HG03571 (cell line): ENCODE data around the gene PLSCR4.
A peak's percentile ranks its signal among the peaks of the same experiment; 100 is the strongest.

Experiments
- ATAC-seq: cut with Tn5 transposase; IDR thresholded peaks from one replicate; pipeline ENCODE4 v1.9.1; 2021; ENCODE audit not compliant: unreplicated experiment

The PLSCR4 gene

DNA sequence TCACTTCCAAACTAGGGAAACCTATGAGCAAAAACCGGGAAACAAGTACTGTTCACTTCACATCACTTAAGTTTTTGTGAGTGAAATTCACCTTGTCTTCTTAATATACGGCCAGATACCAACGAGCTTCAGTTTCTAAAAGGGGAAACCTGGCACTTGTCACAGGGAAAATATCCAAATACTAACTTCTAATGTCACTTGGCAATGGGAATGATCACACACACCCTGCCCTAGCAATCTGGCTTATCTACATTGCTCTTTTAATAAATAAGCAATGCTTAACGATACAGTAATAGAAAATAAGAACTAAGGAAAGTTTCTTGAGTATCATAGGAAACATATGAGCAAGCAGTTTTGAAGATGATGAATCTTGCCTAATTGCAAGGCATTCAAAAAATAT, 55.3 kb downstream of the PLSCR4 start:
- no peak for ATAC-seq

DNA sequence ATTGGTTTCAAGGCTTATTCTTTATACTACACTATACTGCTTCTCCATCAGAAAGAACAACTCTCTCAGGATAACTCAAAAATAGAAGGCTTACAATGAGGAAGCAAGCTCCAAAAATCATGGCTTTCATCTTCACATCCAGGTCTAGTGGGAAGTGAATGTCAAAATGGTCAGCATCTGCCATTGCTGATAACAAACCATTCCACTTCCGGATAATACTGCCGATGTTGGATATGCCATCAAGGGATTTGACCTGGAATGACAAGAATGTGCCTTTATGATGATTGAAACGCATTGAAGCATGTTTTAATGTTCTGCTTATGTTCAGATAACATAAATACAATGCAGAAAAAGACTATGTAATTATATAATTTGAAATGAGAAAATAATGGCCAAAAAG, 55.9 kb downstream of the PLSCR4 start:
- no peak for ATAC-seq

DNA sequence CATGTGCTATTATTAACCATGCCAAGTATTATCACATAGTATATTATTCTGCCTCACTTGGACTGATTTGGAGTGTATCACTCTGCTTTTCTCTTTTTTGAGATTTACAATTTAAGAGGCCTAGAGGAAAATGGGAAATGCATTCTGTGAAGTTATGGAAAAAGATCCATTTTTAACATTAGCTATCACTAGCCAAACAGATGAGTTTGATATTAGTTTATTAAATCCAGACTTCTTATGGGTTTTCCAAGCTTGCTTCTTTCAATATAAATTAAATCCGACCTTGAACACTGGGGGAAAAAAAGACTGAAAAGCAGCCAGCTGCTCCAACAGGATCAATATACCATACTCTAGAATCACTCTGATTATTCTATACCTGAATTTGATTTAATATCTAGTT, 59.9 kb downstream of the PLSCR4 start:
- ATAC-seq = no peak

DNA sequence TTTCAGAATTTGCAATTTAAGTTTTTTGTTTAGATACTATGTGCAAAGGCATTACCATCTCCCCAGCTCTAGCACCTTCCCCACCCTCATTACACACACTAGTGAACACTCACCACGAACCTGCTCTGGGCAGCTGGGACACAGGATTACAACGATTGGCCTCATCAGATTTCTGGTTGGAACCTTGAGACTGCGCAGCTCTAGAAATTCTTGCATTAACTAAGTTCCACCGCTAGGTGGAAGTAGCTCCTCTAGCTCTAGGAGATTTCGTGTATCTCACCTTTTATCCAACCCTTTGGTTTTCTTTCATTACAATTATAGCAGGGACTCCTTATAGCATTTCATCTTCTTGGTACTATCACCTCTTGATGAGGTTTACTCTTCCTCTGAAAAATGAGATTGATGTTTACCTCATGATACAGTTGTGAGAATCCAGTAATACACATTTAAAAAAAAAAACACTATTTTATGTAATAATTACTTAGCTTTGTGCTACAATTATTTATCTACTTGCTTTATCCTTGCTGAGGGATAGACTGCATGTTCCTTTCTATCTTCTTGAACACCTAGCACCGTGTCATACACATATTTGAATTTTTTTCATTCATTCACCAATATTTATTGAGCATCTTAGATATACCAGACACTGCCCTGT, 61.3 kb downstream of the PLSCR4 start:
- peak; percentile 92 for ATAC-seq

DNA sequence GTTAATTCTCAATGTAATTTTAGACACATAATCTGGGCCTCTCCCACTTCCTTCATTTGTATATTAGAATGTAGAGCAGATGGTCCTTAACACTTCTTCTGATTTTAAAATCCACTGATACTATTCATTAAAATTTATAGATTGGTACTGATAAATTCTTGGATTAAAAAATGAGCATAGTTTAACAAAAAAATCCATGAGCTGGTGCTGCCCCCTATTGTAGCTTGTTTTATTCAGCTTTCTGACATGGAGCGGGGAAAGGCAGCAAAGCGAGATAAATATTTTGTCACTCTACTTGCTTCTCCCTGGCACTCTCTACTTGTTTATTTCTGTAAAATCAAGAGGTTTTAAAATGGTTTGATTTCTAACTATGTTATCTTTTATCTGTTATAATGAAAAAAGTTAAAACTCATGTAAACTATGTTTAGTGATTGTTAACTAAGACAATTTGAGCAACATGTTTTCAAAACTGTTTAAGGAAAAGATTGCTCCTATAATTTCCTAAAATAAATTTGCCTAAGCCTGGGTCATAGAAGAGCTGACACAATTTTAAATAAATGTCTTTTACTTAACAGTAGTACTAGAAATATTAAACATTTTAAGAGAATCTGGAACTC, 63.5 kb downstream of the PLSCR4 start:
- ATAC-seq = no peak

DNA sequence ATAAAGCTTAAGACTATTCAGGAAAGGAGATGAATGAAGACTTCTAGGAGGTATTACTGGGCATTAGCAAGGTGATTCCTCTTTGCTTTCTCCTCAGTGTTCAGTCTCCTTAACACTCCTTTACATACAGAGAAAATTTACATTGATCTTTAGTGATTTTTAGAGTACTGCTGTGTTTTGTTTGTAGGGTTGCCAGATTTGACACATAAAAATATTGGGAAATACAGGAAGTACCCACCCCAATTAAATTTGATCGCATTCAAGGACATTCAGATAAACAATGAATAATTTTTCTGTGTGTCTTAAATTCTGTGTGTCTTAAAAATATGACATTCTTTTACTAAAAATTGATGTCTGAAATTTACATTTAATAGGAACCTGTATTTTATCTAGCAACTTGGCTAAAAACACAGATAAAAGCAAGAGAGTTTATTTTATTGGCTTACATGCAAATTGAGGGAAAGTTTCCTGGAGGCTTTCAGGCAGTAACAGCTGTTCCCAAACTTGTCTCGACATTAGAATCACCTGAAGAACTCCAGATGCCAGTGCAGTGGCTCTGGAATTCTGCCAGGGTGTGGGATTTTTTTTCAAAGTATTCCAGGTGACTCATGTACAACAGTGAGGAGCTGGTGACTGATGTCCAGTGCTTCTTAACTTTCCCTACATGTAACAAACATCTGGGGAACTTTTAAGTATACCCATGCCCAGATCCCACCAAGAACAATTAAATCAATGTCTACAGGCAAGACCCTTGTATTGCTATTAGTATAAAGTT, 66.5 kb downstream of the PLSCR4 start:
- no peak for ATAC-seq

DNA sequence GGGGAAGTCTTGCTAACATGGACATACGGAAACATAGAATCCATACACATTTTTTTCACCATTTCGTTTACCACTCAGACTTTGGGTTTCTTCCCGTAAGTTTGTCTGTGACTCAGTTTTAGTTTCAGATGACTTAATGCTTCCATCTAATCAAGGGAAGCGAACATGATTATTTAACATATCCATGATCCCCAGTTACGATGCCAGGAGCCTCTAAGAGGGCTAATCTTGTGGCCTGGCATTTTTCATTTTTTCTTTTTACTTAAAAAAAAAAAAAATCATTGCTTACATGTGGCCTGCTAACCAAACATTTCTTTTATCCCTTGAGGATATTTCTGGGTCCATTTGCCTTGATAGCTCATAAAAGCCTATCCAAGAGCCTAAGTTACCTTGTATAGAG, 69.7 kb downstream of the PLSCR4 start:
- no peak for ATAC-seq

DNA sequence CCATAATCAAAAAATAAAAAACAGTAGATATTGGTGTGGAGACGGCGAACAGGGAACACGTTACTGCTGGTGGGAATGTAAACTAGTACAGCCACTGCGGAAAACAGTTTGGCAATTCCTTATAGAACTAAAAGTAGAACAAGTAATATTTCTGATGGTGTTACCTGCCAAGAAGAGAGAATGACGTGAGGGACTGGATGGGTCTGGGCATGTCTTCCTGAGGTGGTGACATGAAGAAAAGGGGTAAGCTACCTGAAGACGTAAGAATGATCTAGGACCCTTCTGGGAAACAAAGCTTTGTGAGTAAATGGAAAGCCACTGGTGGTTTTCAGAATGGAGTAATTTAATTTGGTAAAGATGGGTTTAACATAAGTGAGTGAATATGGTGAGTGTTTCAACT, 70.5 kb downstream of the PLSCR4 start:
- ATAC-seq = no peak

DNA sequence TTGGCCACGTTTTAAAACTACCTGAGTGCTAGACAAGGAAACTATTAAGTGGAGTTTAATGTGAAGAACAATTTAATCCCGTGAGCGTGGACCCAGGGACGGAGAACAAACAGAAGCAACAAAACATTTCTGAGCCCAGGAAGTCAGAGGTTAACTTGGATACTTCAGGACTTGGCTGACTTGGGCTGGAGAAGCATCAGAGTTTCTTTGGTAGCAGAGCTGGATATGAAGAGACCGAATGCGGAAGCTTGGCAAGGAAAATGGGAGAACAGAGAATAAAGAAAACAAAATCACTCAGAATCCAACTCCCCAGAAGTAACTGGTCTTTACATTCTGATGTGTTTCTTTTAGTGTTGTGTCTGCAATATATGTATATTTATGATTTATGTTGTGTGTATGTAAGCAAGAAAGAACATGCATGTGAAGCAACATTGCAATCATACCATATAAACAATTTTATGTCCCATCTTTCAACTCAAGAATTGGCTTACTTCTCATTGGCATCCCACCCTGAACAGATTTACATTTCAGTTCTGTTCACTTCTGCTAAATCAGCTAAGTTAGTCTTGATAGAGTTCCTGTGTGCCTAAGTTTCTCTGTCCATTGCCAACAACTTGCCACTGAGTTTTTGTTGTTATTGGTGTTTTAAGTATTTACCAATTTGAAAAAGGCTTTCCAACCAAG, 72.8 kb downstream of the PLSCR4 start:
- ATAC-seq = no peak

DNA sequence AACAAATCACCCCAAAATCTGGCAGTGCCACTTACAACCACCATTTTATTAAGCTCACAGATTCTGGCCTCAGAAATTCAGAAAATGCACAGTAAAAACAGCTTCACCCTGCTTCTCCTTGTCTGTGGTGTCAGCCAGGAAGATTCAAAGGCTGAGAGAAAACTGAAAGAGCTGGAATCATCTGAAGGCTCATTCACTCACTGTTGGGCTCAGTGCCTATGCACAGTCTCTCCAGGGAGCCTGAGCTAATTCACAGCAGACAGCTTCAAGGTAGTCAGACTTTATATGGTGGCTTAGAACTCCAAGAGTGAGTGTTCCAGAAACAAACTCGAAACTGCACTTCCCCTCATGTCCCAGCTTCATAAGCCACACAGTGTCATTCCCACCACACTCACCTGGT, 73.4 kb downstream of the PLSCR4 start:
- ATAC-seq = no peak

DNA sequence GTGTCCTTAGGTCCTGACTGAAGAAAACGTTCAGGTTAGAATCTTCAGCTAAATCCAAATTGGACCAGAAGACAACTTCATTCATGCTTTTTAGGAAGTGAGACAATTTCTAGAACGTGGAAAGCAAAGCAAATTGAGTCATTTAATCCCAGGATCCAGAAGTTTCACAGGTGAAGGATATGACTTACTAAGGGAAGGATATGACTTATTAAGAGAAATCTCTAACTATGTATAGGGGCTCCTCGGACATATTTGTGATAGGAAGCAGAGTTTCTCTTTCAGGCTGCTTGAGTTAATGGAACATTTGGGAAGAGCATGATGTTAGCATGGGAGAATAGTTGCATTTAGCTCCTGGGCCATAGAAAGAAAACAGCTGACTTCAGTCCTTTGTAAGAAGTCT, 73.8 kb downstream of the PLSCR4 start:
- no peak for ATAC-seq

DNA sequence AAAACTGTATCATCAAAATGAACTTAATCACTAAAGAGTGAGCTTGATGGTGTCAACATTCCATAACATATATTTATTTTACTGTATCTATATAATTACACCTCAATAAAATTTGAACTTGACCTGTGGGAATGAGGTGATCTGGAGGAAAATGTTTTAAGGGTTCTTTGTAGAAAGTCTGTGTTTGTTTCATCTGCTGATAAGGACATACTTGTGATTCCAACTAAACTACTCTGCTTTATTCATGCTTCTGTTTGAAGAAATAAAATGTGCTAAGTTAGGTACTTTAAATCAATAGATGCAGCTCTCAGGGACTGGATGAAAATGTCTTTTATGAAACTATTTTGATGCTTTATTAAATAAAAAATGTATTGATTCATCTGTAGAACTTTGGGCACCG, 78.3 kb downstream of the PLSCR4 start:
- no peak for ATAC-seq

DNA sequence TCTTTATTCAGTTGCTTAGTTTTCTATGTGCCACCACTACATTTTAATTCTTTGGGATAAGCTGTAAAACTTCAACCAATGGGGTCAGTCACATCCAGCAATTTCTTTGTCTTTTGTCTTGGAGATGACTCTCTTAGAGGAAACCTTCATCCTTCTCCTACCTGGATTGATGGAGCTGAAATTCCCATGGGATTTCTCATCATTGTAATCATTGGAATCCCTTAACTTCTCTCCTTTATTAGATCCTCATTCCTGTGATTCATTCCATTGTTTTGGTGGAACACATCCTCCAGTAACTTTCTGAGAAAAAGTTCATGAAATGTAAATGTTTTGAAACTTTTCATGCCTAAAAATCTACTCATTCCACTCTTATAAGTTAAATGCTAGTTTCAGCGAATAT, 80.3 kb downstream of the PLSCR4 start:
- no peak for ATAC-seq

DNA sequence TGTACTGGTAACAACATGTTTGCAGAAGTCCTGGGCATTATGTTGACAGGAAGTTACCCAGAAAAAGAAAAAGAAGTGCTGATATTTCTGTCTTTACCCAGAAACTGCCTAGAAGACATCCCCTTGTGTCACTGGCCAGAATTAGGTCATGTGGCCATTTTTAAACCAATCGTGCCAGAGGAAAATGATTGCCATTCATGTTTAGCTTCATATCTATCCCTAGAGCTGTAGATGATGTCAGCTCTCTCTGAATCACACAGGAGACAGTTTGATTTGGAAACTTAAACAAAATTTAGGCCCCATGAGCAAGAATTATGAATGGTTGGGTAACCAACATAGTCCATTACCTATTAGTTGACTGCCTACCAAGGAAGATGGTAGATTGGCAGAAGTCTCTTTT, 81.0 kb downstream of the PLSCR4 start:
- ATAC-seq = no peak

DNA sequence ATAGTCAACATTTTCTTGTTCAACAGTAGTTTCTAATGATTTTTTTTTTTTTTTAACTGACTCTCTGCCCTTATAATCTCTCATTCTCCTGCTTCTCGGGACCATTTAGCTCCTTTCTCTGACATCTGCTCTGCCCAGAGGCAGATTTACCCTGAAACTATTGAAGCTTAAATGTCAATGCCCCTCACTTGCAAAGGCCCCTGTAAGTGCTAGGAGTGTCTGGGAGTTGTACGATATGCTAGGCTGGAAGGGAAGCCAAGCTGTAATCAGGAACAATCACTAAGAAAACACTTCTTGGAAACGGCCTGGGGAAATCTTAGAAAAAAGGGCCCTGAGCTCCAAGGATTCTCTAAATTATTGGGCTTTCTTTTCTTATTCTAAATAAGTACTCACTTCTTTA, 84.1 kb downstream of the PLSCR4 start:
- ATAC-seq = no peak

DNA sequence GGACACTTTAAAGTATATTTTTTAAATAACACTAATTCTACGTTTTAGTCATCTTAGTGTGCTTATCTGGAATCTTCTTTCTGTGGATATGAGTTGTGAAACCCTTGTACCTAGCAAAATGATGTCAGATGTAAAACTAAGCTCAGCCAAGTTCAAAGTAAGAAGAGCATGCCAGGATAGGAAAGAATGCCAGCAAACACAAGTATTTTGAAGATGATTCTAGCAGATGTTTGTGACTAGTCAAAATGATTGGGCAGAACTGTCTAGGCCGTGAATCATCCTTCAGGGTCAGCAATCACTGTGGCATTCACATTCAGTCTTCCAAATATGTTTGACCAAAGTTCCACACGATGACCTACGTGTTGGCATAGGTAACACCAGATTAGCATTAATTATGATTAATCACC, 84.5 kb downstream of the PLSCR4 start:
- ATAC-seq = no peak

DNA sequence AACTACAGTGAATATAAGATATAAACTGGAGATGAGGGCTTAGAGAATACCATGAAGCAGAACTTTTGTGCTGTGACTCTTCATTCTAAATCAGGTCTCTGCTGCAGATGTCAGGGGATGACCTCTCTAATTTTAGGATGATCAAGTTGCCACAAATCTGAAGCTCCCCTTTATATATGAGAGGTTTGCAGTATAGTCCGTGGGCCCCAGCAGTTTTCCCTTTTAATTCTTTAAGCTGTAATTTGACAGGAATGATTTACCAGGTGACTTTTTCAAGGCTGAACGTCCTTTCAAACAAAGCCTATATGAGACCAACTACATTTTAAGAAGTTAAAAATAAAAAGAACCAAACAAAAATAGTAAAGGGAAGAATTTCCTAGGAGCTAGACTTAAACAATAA, 85.0 kb downstream of the PLSCR4 start:
- no peak for ATAC-seq

DNA sequence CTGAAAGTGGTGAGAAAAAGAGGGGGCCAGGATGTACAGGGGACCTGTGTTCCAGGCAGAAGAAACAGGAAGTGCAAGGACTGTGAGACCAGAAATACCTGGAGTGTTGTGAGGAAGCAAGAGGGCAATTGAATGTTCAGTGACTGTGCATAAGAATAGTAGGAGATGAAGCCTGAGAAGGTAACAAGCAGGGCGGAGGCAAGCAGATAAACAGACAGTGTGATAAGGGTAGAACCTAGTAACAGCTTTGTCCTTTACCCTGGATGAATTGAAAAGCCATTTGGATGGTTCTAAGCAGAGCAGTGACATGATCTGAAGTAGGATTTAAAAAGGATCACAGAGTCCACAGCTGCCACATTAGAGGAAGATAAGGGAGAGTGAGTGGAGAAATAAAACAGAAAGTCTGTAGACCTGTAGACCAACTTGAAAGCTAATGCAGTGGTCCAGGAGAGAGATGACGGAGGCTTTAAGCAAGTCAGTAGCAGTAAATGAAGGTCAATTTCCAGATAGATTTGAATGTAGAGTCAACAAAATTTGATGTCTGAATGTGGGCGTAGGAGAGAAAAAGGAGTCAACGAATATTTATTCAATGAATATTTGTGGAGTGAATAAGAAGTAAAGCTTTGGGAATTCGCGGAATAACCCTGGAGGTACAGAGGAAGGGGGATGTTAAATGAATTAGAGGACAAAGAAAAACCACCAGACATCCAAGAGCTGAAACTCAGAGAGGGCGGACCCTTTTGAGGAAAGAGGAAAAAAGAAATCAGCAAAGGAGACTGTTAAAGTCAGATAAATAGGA, 85.7 kb downstream of the PLSCR4 start:
- ATAC-seq = no peak

DNA sequence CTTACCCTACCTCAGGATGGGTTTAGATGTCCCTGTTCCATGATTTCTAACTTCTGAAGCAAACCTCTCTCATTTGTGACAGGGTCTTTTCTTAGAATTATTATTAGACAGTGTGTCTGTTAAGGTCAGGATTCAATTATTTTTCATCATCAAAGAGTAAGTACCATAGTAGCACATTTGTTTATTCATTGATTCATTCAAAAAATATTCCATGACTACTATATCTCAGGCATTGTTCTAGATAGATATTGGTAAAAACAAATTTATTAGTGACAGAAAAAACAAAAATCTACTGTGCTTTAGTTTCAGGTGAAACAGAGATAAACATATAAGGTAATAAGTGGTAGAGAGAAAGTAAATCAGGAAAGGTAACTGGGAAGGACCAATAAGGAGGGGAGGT, 86.4 kb downstream of the PLSCR4 start:
- ATAC-seq = no peak

DNA sequence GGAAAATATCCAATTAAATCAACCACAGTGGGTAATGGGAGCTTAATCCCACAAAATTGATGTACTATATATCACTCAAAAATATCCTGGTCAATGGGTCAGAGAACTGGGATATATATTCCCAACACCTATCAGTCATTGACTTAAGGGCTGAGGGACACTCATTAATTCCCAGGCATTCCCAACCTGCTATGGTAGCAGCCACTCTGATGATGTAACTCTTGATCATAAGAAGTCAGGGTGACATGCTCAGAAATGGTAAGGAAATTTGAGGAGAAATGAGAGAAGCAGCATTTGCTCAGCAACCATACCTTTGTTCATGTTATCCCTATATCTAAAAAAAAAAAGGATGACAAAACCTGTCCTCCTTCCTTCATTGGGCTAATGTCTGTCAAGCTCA, 86.8 kb downstream of the PLSCR4 start:
- ATAC-seq = no peak

DNA sequence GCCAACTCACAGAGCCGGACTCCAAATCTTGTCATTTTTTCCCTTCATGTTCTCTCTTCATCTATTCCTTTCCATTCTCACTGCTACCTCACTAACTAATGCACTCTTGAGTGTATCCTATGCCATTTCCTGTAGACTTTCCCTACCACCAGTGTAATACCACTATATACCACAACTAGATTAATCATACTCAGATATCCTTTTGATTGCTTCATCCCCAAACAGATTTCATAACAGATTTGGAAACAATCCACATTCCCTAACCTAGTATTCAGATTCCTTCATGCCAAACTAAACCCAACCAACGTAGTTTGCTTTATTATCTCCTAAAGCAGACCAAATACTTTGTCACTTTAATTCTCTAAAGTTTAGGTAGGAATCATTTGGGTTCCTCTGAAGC, 87.3 kb downstream of the PLSCR4 start:
- ATAC-seq = no peak
